Endodermal cell (in vitro differentiated cells): ENCODE measurements around the gene HMMR. TPM values are rescaled to one million over a fixed set of nuclear protein-coding genes. Genes with fewer than 3 reads are reported as not detected.
A peak's percentile ranks its signal among the peaks of the same experiment; 100 is the strongest.

Source experiments
- DNase-seq: peaks from one replicate; pipeline ENCODE4 v3.0.0-alpha.2; 2017
- H3K27ac ChIP-seq: 2 replicates; pipeline ENCODE4 v1.5.1; 2013; ENCODE audit warnings: mild to moderate bottlenecking, low read depth, low read length, moderate library complexity
- H3K27me3 ChIP-seq: 2 replicates; pipeline ENCODE4 v1.6.1; 2013; ENCODE audit warnings: mild to moderate bottlenecking, low read length, moderate library complexity; ENCODE audit not compliant: insufficient read depth, control insufficient read depth, poor library complexity, severe bottlenecking
- H3K36me3 ChIP-seq: 2 replicates; pipeline ENCODE4 v1.7.0; 2013; ENCODE audit warnings: mild to moderate bottlenecking, low read length, moderate library complexity; ENCODE audit not compliant: control insufficient read depth, insufficient read depth
- H3K4me1 ChIP-seq: one replicate; pipeline ENCODE4 v1.7.0; 2013; ENCODE audit warnings: low read length; ENCODE audit not compliant: control insufficient read depth, insufficient read depth
- H3K4me3 ChIP-seq: 2 replicates; pipeline ENCODE4 v1.5.1; 2013; ENCODE audit warnings: mild to moderate bottlenecking, low read length, moderate library complexity
- H3K9ac ChIP-seq: 2 replicates; pipeline ENCODE4 v1.6.1; 2013; ENCODE audit warnings: mild to moderate bottlenecking, low read length, moderate library complexity; ENCODE audit not compliant: poor library complexity, severe bottlenecking; ENCODE audit errors: extremely low read depth
- H3K9me3 ChIP-seq: 2 replicates; pipeline ENCODE4 v1.6.1; 2013; ENCODE audit warnings: mild to moderate bottlenecking, low read length, moderate library complexity; ENCODE audit not compliant: control insufficient read depth
- H3K27ac Mint-ChIP-seq: 2 replicates; pipeline ENCODE4 v1.8.0; 2020; ENCODE audit warnings: mixed read lengths
- H3K27me3 Mint-ChIP-seq: 2 replicates; pipeline ENCODE4 v1.8.0; 2021; ENCODE audit warnings: mild to moderate bottlenecking, mixed read lengths; ENCODE audit not compliant: insufficient read depth
- H3K36me3 Mint-ChIP-seq: 2 replicates; pipeline ENCODE4 v1.8.0; 2020; ENCODE audit warnings: low read depth, mixed read lengths
- H3K4me1 Mint-ChIP-seq: 2 replicates; pipeline ENCODE4 v1.8.0; 2020; ENCODE audit warnings: mixed read lengths
- H3K4me3 Mint-ChIP-seq: 2 replicates; pipeline ENCODE4 v1.8.0; 2020; ENCODE audit warnings: mild to moderate bottlenecking, moderate library complexity, mixed read lengths
- H3K9me3 Mint-ChIP-seq: 2 replicates; pipeline ENCODE4 v1.8.0; 2020; ENCODE audit warnings: mild to moderate bottlenecking, mixed read lengths
- WGBS, 2 experiments: methylation state at CpG; one replicate each; pipeline versions ENCODE4 v1.1.5 to v1.1.7; 2013; ENCODE audit warnings: missing lambda C conversion rate in 2 of 2, mixed read lengths in 1 of 2; ENCODE audit not compliant: insufficient coverage in 1 of 2, insufficient read length in 1 of 2; 5-methylcytosine and 5-hydroxymethylcytosine counted together
- total RNA-seq, 2 donors: library from RNA; stranded (reverse); fragmentation: NEBNext Ultra II Directional in 1 of 2; extraction: Animal tissue kit (Norgen Biotek cat#: 25700) in 1 of 2; gene quantifications; 2 replicates in 1 of 2; 3 replicates in 1 of 2; pipeline ENCODE4 v1.2.1, GENCODE V29; 2021
- TF ChIP-seq, protein P1 (sequence below): fragments of 200-600 bp; sonication (generic); conservative IDR thresholded peaks from 2 replicates; pipeline ENCODE4 v1.5.0; 2021; ENCODE audit warnings: antibody characterized with exemption, mild to moderate bottlenecking

HMMR gene
- total RNA-seq, 2 donors from 2014 or later, result 36.9 to 63.7 TPM

DNA sequence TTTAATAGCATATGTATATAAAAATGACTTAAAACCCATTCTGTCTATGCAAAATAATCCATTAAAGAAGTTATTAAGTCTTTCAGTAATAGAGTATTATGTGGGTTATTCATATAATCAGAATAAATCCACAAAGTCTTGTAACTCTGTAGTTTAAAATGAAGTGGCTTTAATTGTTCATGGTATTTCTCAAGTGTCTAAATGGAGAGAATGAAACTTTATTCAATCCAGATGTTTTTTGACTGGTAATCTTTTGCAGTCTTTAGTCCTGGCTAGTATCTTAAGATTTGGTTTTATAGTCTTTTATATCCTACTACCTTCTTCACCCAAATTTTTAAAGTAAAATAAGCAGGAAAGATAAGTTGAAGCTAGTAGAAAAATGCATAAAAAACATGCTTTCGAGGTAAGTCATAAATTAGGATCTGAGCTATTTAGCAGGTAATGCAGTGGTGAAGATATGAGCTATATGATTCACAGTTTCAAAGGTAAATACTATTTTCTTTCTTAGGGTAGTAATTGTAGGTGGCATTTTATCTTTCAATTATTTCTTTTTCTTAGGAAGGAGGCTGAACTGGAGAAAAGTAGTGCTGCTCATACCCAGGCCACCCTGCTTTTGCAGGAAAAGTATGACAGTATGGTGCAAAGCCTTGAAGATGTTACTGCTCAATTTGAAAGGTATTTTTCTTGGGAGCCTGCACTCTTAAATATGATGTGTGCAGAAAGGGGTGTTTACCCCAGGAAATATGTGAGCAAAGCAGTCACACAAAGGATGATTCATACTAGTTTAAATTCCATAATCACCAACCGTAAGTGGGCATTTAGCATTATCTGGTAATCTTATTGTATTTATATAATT lies 17.9 kb downstream of the HMMR start:
- H3K4me1 Mint-ChIP-seq, result no peaks in the 10 kb centered on the region

DNA sequence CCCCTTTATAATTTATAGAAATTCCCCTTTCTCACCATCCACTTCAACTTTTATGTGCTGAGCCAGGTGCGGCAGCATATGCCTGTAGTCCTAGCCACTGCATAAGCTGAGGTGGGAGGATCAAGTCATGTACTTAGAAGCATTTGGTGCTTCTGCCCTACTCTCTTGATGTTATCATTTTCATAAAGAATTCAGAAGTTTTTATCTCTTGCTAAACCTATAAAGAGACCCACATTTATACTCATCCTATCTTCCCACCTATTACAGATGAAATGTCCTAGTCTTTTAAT lies 18.5 kb downstream of the HMMR start:
- Histone ChIP-seq H3K4me3 (no peak overlapping the region), H3K4me1 (no peaks in the 10 kb centered on the region), H3K36me3 (peaks cover 67% of the 10 kb centered on the region), H3K9me3 (no peaks in the 10 kb centered on the region), H3K27me3 (no peaks in the 10 kb centered on the region), H3K9ac (no peak overlapping the region), H3K27ac (no peak overlapping the region)
- Mint-ChIP-seq H3K27me3 (no peaks in the 10 kb centered on the region), H3K27ac (no peak overlapping the region), H3K4me3 (no peak overlapping the region), H3K36me3 (peaks cover 54% of the 10 kb centered on the region), H3K4me1 (no peaks in the 10 kb centered on the region), H3K9me3 (no peaks in the 10 kb centered on the region)
- DNase-seq, result no peak
- 95% methylated on average over 1 of the region's 1 CpG; no CpG with 5 or more reads in 1 of the 2 experiments for WGBS, 2 experiments
- TF ChIP-seq, protein P1, sequence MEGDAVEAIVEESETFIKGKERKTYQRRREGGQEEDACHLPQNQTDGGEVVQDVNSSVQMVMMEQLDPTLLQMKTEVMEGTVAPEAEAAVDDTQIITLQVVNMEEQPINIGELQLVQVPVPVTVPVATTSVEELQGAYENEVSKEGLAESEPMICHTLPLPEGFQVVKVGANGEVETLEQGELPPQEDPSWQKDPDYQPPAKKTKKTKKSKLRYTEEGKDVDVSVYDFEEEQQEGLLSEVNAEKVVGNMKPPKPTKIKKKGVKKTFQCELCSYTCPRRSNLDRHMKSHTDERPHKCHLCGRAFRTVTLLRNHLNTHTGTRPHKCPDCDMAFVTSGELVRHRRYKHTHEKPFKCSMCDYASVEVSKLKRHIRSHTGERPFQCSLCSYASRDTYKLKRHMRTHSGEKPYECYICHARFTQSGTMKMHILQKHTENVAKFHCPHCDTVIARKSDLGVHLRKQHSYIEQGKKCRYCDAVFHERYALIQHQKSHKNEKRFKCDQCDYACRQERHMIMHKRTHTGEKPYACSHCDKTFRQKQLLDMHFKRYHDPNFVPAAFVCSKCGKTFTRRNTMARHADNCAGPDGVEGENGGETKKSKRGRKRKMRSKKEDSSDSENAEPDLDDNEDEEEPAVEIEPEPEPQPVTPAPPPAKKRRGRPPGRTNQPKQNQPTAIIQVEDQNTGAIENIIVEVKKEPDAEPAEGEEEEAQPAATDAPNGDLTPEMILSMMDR, result no peak

More for the DNA sequence above, 17.9 kb downstream of the HMMR start:
- TF ChIP-seq, protein P1, result no peak
- Histone ChIP-seq H3K36me3 (peaks cover 67% of the 10 kb centered on the region), H3K27ac (no peak overlapping the region), H3K4me3 (no peak overlapping the region), H3K4me1 (no peaks in the 10 kb centered on the region), H3K27me3 (no peaks in the 10 kb centered on the region), H3K9ac (no peak overlapping the region), H3K9me3 (no peaks in the 10 kb centered on the region)
- no peak overlapping the region for H3K27ac Mint-ChIP-seq
- WGBS, 2 experiments, result 95% methylated on average over 2 of the region's 2 CpGs; no CpG with 5 or more reads in 1 of the 2 experiments
- H3K9me3 Mint-ChIP-seq, result no peaks in the 10 kb centered on the region
- no peaks in the 10 kb centered on the region for H3K27me3 Mint-ChIP-seq
- DNase-seq, result no peak
- H3K4me3 Mint-ChIP-seq, result no peak overlapping the region
- peaks cover 54% of the 10 kb centered on the region for H3K36me3 Mint-ChIP-seq

- Histone ChIP-seq H3K27me3 (no peaks in the 10 kb centered on the region), H3K4me3 (no peak overlapping the region), H3K9ac (no peak overlapping the region), H3K36me3 (peaks cover 65% of the 10 kb centered on the region), H3K4me1 (no peaks in the 10 kb centered on the region), H3K9me3 (peaks cover 22% of the 10 kb centered on the region), H3K27ac (no peak overlapping the region)
- peaks cover 18% of the 10 kb centered on the region for H3K9me3 Mint-ChIP-seq
- no peaks in the 10 kb centered on the region for H3K27me3 Mint-ChIP-seq
- H3K4me1 Mint-ChIP-seq, result no peaks in the 10 kb centered on the region
- TF ChIP-seq, protein P1, result peak; percentile 61
- WGBS, 2 experiments, result 63 to 90% methylated on average over 3 to 6 of the region's 6 CpGs
- no peak overlapping the region for H3K4me3 Mint-ChIP-seq
- DNase-seq, result peak; percentile 75
- H3K27ac Mint-ChIP-seq, result peak overlapping the region; percentile 81
- H3K36me3 Mint-ChIP-seq, result peaks cover 72% of the 10 kb centered on the region
Measured at GRCh38 chr5:163489055-163489744, 28.8 kb downstream of the HMMR start.
